GM21723 (cell line): ENCODE data around the gene TRIM7.
"Not testable (repeated sequence)": the region's sequence is repeated elsewhere in the genome, so short reads cannot be mapped to it uniquely, and the experiment has no call there.

Source experiments
- ATAC-seq: cut with Tn5 transposase; IDR thresholded peaks from one replicate; pipeline ENCODE4 v1.9.1; 2021; ENCODE audit warnings: mild to moderate bottlenecking, moderate library complexity; ENCODE audit not compliant: unreplicated experiment

The TRIM7 gene

GRCh38 chr5:181176254-181176952 lies 28.6 kb downstream of the TRIM7 start:
- ATAC-seq: no peak

DNA sequence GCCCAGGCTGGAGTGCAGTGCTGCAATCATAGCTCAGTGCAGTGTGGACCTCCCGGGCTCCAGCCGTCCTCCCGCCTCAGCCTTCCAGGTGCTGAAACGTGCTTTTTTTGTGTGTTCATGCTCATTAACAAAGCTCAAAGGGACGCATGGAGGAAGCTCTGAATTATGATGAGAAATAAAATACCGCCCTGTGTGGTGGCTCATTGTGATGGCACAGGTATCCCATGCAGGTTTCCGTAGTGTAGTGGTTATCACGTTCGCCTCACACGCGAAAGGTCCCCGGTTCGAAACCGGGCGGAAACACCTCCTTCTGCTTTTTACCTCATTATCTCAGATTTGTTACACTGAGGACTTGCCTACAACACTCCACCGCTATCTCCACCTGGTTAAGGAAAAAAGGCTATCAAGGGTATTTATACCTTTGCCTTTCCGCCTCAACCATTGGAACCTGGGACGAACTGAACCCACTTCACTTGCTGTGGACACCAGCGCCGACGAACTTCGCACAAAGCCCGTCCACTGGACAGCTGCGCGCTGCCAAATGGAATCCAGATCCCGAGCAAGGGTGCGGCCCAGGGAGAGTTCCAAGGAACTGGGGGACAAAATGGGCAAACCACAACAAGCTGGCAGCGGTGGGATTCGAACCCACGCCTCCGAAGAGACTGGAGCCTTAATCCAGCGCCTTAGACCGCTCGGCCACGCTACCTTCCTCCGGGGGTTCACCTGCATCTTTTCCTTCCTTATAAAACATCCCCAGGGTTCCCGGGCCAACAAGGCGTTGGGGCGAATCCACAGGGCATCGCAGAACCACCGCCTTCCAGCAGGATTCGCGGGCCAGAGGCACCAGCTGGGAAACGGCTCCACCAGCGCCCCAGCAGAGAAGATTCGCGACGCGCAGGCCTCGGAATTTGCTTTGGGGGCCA lies 31.3 kb downstream of the TRIM7 start:
- peak; percentile 54 for ATAC-seq

DNA sequence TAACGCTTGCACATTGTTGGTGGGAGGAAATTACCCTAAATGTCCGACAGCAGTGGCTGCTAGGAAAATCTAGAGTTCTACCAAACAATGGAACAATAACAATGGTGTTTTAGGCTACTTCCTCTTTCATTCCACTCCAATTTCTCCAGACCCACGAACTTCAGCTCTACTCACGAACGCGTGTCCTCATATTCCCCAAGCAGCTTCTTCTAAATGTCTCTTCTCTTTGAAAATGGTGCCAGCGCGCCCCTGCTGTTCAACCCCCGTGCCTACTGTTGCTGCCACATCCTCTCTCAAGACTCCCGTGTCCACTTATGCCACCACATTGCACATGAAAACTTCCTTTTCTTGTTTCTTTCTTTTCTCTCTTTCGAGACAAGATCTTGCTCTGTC lies 32.0 kb downstream of the TRIM7 start:
- ATAC-seq: peak; percentile 35

GRCh38 chr5:181171782-181172181 lies 33.2 kb downstream of the TRIM7 start:
- ATAC-seq: no peak

DNA sequence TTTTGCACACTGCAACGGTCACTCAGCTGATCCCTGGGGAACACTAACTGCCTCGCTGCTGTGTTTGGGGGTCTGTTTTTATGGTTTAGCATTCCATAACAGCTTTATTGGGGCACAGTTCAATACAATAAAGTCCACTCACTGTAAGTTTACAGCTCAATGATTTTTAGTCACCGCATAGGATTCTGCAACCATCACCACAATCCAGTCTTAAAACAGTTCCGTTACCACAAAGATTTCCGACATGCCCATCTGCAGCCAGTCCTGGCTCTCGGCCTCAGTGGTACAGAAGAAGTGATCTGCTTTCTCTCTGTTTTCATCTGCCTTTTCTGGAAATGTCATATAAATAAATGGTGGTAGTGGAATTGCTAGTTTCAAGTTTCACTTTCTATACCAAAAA lies 34.0 kb downstream of the TRIM7 start:
- no peak for ATAC-seq

DNA sequence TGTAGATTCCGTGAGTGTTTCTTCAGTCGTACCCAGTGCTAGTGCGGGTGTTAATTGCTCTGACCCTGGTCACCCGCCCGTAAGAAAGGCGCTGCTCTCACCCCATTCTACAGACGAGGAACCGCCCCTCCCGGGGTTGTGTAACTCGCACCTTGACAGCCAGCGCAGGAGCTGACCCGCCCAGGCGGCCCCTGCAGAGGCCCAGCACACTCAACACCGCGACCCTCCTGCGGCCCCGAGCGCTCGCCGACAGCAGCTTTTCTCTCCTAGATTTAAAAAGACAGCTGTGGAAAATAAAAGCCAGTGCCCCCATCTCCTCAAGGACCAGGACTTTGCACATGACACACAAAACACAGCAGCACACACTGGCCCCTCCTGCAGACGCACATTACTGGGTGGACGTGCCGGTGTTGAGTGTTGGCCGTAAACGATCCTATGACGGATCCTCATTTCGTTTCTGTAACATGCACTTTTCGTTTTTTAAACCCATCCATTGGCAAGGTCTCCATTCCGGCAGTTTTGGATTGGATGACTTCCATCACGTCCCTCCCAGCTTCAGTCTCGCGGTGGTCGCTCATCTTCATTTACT lies 34.7 kb downstream of the TRIM7 start:
- no peak for ATAC-seq

DNA sequence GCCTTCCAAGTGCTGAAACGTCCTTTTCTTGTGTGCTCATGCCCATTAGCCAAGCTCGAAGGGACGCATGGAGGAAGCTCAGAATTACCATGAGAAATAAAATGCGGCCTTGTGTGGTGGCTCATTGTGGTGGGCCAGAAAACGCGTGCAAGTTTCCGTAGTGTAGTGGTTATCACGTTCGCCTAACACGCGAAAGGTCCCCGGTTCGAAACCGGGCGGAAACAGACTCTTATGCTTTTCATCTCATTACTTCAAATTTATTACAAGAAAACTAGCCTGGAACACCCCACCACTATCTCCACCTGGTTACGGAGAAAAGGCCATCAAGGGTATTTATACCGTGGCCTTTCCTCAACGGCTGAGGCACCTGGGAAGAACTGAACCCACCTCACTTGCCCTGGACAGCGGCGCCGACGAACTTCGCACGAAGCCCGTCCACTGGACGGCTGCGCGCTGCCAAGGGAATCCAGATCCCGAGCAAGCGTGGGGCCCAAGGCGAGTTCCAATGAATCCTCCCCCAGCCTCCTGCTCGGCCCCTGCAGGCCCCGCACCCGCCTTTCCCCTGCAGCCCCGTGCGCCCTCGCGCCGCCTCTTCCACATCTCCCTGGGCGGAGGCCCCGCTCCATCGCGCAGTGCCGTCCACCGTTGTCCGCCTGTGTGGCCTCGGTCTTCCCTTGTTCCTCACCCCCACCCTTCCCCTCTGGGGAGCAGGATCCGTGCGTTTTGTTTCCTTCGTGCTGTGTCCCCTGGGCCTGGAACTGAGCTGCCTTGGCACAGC lies 35.3 kb downstream of the TRIM7 start:
- peak; percentile 39 for ATAC-seq

GRCh38 chr5:181168595-181169118 lies 36.3 kb downstream of the TRIM7 start:
- no peak for ATAC-seq

DNA sequence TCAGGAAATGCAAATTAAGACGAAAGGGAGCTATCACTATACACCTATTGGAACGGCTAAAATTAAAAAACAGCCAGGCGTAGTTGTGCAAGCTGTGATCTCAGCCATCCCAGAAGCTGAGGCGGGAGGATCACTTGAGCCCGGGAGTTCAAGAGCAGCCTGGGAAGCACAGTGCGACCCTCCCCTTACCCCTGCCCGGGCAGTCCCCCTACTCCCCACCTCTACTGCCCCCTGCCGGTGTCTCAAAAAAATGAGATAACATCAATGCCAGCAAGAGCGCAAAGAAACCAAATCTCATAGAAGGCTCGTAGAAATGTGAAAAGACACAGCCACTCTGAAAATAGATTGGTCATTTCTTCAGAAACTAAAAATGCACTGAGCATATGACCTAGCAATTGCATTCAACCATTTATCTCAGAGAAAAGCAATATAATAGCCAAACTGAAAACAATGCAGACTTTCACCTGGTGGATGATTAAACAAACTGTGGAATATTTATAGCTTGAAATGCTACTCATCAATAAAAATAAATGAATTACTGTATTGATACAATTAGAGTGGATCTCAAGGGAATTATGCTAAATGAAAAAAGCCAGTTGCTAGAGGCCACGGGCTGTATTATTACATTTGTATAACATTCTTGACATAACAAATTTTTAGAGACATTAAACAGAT lies 37.0 kb downstream of the TRIM7 start:
- no peak for ATAC-seq

- ATAC-seq: no peak
Observed at GRCh38 chr5:181166812-181167733, 37.9 kb downstream of the TRIM7 start.

DNA sequence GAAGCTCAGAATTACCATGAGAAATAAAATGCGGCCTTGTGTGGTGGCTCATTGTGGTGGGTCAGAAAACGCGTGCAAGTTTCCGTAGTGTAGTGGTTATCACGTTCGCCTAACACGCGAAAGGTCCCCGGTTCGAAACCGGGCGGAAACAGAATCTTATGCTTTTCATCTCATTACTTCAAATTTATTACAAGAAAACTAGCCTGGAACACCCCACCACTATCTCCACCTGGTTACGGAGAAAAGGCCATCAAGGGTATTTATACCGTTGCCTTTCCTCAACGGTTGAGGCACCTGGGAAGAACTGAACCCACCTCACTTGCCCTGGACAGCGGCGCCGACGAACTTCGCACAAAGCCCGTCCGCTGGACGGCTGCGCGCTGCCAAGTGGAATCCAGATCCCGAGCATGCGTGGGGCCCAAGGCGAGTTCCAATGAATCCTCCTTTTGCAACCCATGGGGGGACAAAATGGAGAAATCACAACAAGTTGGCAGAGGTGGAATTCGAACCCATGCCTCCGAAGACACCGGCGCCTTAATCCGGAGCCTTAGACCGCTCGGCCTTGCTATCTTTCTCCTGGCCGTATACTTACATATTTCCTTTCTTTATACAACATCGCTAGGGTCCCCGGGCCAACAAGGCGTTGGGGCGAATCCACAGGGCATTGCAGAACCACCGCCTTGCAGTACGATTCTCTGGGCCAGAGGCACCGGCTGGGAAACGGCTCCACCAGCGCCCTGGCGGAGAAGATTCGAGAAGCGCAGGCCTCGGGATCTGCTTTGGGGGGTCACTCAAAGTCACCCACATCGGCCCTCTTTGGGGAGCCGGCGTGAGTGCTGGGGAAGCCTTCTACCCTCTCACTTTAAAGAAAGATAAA lies 40.7 kb downstream of the TRIM7 start:
- no peak for ATAC-seq

DNA sequence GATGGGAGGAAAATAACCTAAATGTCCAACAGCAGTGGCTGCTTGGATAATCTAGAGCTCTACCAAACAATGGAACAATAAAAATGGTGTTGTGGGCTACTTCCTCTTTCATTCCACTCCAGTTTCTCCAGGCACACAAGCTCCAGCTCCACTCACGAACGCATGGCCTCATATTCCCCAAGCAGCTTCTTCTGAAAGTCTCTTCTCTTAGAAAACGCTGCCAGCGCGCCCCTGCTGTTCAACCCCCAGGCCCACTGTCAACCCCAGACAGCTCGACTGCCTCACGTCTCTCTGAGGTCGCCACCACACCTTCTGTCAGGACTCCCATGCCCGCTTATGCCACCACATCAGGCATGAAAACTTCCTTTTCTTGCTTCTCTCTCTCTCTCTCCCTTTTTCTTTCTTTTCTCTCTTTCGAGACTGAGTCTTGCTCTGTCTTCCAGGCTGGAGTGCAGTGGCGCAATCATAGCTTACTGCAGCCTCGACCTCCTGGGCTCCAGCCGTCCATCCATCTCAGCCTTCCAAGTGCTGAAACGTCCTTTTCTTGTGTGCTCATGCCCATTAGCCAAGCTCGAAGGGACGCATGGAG lies 41.4 kb downstream of the TRIM7 start:
- no peak for ATAC-seq

GRCh38 chr5:181161534-181162175 lies 43.3 kb downstream of the TRIM7 start:
- no peak for ATAC-seq

DNA sequence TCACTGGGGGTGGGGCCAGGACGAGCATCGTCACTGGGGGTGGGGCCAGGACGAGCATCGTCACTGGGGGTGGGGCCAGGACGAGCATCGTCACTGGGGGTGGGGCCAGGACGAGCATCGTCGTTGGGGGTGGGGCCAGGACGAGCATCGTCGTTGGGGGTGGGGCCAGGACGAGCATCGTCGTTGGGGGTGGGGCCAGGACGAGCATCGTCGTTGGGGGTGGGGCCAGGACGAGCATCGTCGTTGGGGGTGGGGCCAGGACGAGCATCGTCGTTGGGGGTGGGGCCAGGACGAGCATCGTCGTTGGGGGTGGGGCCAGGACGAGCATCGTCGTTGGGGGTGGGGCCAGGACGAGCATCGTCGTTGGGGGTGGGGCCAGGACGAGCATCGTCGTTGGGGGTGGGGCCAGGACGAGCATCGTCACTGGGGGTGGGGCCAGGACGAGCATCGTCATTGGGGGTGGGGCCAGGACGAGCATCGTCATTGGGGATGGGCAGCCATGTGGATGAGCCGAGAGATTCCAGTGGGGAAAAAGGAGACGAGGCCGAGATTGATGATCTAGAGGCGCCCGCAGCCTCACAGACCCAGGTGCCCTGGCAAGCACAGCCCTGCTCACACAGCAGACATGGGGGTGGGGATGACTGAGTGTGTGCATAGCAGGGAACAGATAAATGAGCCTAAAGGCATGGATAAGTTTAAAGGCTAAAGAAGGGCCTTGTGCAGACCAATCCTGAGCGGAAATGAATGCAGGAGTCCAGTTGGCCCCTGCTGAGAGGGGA lies 44.1 kb downstream of the TRIM7 start:
- ATAC-seq: not testable (repeated sequence)

- ATAC-seq: peak; percentile 49
Observed at GRCh38 chr5:181160152-181160754, 44.7 kb downstream of the TRIM7 start.
